CD1c-positive myeloid dendritic cell (primary cell): ENCODE measurements around the gene ERO1A.

Source experiments
- DNase-seq: peaks from one replicate; pipeline ENCODE4 v3.0.0-alpha.2; 2016; ENCODE audit errors: extremely low spot score

ERO1A gene

DNA sequence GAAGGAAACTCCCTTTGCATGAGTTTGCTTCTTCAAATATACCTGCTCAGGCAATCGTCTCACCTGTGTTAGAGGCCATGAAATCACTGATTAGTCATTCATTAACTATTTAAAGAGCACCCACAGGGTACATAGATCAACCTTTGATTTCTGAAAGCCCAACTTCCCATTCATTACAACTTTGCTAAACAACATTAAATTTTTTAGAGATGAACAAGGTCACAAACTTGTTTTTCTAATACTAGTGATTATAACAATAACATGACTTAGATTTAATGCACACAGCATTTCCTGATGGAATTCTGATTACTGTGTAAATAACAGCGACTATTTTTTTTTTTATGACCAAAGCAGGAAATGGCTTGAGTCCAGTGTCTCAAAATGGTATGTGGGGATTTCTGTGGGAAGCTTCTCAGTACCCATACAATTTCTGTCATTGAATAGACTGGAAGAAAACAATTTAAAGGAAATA lies 5.4 kb upstream of the ERO1A start:
- no peak for DNase-seq

DNA sequence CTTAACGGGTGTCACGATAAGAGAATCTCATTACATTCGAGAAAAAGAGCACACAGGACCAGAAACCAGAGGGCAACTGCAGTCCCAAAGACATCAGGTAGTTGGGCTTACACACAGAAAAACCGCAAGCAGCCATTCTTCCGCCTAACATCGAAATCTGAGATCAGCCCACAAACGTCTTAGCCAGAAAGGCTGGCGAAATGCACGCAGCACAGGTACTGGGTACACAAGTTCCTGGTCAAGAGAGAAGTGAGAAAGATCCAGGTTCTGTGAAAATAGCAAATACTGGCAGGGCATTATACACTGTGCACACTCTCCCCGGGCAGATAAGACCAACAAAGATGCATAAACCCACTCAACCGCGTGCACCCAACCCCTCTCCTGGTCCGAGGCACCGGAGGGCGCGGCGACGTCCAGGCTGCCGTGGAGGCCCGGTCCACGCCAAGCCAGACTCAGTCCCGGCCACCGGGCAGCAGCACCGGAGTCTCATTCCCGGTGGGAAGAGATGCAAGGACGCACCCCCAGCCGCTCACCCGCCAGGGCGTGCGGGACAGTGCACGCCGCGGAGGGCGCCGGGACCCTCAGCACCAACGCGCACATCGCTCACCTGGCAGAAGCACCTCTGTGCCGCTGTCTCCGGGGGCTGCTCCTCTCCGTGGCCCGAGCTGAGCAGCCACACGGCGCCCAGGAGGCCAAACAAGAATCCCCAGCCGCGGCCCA lies 437 bp downstream of the ERO1A start:
- DNase-seq, result peak; percentile 73

DNA sequence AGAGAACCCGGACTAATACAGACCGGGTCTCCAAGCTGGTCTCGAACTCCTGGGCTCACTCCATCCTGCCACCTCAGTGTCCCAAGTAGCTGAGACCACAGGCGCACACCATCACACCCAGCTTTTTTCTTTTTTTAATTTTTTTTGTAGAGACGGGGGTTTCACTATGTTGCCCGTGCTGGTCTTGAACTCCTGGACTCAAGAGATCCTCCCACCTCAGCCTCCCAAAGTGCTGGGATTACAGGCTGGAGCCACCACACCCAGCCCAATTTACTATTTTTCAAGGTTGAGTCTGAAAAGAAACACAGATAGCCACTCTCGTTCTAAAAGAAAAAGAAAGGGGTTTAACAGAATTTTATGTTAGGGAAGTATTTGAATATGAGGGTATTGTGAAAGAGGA lies 1.8 kb downstream of the ERO1A start:
- no peak for DNase-seq

GRCh38 chr14:52693036-52693435 lies 2.3 kb downstream of the ERO1A start:
- DNase-seq, result no peak

DNA sequence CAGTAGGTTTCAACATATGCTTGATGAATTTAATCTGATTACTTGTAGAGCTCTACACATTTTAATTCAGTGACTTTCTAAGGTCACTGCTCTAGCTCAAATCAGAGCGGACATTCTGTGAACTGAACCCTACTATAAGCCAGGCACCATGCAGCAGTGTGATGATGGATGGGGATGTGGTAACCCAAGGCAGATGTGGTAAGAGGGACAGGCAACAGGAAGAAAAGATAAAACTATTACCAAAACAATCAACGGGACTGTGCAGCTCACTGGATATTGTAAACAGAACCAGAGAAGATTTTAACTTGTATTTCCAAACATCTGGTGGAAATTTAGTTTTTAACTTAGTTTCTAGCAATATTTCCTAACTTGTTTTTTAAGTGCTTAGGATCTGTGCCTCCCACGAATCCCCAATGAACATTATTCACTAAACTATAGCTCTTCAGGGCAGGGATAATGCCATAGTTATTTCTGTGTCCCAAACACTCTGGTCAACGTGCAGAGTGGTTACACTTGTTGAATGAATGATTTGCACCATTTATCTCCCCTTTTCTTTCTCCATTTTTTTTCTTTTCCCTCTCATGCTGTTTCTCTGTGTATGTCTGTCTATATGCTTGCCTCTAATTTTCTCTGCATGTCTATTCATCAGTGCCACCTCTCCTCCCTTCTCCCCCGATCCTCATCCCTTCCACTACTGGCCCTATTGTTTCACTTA lies 3.0 kb downstream of the ERO1A start:
- DNase-seq, result peak; percentile 27

DNA sequence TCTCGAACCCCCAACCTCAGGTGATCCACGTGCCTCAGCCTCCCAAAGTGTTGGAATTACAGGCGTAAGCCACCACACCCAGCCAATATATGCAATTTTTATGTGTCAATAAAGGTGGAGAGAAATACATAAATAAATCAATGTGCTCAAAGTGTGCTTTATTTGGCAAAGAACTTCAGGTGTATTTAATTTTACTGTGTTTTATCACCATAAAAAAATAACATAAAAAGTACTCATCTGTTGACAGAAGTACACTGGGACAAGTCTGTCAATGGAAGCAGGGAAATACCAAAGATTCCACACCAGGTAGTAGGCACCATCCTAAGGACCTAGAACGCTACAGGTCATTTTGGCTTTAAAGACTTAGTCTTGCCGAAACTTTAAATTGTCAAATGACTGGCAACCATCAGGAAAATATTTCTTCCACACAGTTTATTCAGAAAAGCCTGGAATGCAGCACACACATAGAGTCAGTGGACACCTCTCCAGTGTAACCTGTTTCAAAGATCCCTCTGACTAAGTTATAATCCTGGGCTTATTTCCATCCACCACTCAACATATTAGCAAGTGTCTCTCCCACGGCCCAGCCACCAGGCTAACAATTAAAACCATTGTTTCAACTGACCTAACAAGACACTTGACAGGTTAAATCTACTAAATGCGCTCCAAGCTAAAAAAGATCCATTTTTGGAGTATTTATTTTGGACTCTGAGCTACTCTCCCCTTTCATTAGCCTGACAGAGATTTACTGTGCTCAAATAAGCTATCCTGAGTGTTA lies 4.2 kb downstream of the ERO1A start:
- no peak for DNase-seq

- no peak for DNase-seq
These were observed 9.2 kb downstream of the ERO1A start for GRCh38 chr14:52686176-52686575.

GRCh38 chr14:52683985-52684520 lies 11.3 kb downstream of the ERO1A start:
- DNase-seq, result no peak

- peak; percentile 21 for DNase-seq
These were observed 16.8 kb downstream of the ERO1A start for GRCh38 chr14:52678591-52678990.

DNA sequence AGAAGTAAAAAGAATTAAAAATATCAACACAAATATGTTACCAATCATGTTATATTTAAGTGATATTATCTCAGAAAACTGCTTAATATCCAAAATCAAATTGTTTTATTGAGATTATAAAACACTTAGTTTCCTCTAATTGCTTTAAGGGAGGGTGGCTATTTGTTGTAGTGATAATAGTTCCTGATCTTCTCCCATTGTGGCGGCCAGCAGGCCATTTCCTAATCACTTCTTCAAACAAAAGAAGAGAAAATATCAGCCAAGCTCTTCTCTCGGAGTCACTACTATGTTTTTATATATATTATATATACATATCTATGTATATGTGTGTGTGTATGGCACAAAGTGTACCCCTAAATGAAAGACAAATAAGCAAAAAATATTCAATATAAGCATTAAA lies 31.5 kb downstream of the ERO1A start:
- no peak for DNase-seq

DNA sequence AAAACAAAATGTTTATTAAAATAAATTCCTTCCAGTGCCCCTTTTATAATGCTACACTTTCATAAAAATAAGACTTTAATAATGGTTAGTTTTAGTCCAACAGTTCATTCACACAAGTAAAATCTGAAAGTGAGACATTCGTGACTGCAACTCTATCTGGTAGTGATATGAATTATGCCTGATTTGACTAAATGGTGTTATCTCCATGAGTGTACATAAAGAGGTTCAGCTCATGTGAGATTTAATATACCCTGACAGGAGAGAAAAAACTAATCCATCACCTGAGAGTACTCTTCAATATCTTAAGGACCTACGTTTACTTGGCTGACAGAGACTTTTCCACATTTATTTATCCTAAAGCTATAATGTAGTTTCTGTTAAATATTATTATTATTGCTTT lies 34.0 kb downstream of the ERO1A start:
- no peak for DNase-seq

DNA sequence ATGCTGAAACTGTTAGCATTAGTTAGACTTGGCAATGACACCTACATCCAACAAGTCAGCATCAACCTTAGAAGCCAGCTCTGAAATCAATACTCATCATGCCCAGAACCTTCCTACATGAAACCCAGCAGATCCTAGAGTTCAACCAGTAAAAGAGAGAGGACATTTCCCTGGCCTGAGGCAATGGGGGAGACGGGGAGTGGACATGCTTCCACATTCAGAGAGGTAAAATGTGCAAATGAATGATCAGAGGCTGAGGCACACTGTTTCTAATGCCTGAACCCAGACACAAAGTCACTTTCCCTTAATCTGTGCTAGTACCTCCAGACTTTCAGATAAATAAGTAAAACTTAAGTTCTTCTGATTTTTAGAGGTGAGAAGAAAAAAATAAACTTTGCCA lies 34.5 kb downstream of the ERO1A start:
- no peak for DNase-seq

- no peak for DNase-seq
These were observed 35.0 kb downstream of the ERO1A start for GRCh38 chr14:52660325-52660724.

- no peak for DNase-seq
These were observed 38.5 kb downstream of the ERO1A start for GRCh38 chr14:52656905-52657304.

DNA sequence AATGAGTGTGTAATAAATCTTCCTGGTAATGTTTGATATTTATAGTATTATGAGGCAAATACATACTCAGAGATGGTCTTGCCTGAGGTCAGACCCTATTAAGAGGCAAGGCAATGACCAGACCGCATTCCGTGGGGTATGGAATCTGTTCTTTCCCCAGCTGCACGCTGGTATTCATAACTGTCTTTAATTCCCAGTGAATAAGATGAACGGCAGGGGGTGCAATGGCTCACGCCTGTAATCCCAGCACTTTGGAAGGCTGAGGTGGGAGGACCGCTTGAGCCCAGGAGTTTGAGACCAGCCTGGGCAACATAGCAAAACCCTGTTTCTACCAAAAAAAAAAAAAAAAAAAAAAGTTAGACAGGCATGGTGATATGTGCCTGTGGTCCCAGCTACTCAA lies 44.6 kb downstream of the ERO1A start:
- DNase-seq, result no peak

DNA sequence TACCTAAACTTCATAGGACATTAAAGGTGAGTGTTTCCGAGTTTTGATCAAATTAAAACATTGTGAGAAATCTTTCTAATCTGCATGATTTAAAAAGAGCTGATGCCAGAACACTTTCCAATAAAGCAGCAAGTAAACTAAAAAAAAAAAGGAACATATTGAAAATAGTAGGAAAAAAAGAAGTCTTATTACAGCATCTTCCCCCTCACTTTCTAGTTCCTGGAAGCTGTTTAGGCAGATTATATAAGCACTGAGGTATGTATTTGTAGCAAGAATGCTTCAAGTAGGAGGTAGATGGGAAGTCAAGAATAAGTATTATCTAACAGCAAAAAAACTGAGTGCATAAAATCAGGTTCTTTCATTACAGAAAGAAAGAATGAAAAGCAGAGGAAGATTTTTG lies 45.8 kb downstream of the ERO1A start:
- no peak for DNase-seq

GRCh38 chr14:52641745-52642144 lies 53.6 kb downstream of the ERO1A start:
- DNase-seq, result no peak

DNA sequence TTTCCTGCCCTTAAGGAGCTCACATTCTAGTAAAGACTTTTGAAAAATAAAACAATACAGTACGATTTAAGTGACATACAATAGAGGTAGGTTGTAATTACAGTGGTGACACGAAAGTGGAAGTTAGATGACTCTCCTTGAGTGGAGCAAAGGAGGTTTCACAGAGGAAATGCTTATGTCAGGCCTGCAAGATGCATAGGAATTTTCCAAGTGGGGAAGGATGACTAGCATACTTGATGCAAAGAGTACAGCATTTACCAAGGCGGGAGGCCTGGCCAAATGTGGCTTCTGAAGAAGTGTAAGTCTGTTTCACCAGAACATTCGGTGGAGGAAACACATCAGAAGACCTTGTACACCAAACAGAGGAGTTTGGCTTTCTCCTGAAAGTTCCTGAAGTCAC lies 55.2 kb downstream of the ERO1A start:
- no peak for DNase-seq

- DNase-seq, result no peak
These were observed 75.7 kb downstream of the ERO1A start for GRCh38 chr14:52619687-52620086.

DNA sequence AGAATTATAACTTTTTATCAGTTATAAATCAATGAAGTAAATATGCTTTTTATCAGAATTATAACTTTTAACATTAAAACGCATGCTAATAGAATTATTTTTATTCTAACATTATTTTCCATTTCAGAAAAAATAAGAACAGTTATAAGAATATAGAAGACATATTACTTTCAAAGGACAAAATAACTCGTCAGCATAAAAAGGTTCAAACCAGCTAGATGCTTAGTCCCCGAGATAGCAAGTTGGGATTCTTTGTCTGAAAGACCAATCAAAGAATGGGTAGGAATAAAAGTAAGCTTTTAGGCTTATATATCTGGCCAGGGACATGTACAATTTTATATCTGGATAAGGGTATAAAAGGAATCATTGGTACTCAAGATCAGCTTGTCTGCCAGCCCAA lies 76.8 kb downstream of the ERO1A start:
- DNase-seq, result no peak

- no peak for DNase-seq
These were observed 85.2 kb downstream of the ERO1A start for GRCh38 chr14:52610187-52610586.

DNA sequence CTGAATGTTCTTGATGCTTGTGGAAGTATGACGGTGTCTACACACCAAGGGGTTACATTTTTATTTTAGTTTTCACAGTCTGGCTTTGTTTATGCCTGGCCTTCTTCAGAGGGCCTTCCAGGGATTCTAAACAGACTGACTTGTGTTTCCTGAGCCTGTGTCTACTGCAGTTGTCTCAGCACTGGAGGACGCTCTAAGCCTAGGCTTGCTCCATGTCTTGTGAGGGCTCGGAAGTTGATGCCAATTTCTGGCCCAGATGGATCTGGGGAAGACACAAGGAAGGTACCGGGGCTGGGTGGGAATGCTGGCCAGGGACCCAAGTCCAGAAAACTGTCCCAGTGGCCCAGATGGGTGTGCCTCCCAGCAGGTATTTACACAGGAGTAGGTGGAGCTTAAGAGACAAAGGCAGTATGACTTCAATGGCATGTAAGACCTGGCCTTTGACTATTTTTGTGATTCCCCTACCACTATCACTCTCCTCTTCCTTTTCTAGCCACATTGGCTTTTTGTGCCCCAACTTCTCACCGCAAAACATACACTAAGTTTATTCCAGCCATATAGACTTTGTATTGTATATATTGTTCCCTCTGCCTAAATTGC lies 85.8 kb downstream of the ERO1A start:
- DNase-seq, result no peak
